Loucy (cell line): ENCODE data around the gene RNF126.

Experiments
- H2AFZ ChIP-seq: fragments of 200-600 bp; sonication (generic); 2 replicates; pipeline ENCODE4 v1.6.0; 2016; ENCODE audit warnings: antibody characterized with exemption, mild to moderate bottlenecking, low read length, moderate library complexity
- H3F3A ChIP-seq: fragments of 200-600 bp; 2 replicates; pipeline ENCODE4 v1.6.0; 2016; ENCODE audit warnings: antibody characterized with exemption, low read depth, mild to moderate bottlenecking
- H3K27me3 ChIP-seq: fragments of 200-600 bp; sonication (generic); 2 replicates; pipeline ENCODE4 v1.6.1; 2014; ENCODE audit warnings: low read length, mild to moderate bottlenecking; ENCODE audit not compliant: insufficient read depth, poor library complexity, severe bottlenecking
- H3K36me3 ChIP-seq: fragments of 200-600 bp; sonication (generic); 2 replicates; pipeline ENCODE4 v1.6.1; 2016; ENCODE audit warnings: low read length; ENCODE audit not compliant: insufficient read depth
- H3K4me1 ChIP-seq: fragments of 200-600 bp; sonication (generic); 2 replicates; pipeline ENCODE4 v1.5.1; 2014; ENCODE audit warnings: low read length, mild to moderate bottlenecking; ENCODE audit not compliant: insufficient read depth, poor library complexity, severe bottlenecking
- H3K4me2 ChIP-seq: fragments of 200-600 bp; sonication (generic); 2 replicates; pipeline ENCODE4 v1.6.0; 2014; ENCODE audit warnings: antibody characterized with exemption, low read length, low read depth, mild to moderate bottlenecking; ENCODE audit not compliant: poor library complexity, severe bottlenecking
- H3K4me3 ChIP-seq: fragments of 200-600 bp; sonication (generic); 2 replicates; pipeline ENCODE4 v1.5.1; 2014; ENCODE audit warnings: low read length, mild to moderate bottlenecking, mixed read lengths; ENCODE audit not compliant: poor library complexity, severe bottlenecking
- H3K79me2 ChIP-seq: fragments of 200-600 bp; sonication (generic); 2 replicates; pipeline ENCODE4 v1.6.1; 2014; ENCODE audit warnings: low read length; ENCODE audit not compliant: insufficient read depth
- H3K9ac ChIP-seq: fragments of 200-600 bp; sonication (generic); 2 replicates; pipeline ENCODE4 v1.6.0; 2014; ENCODE audit warnings: mild to moderate bottlenecking, low read depth, low read length, moderate library complexity; ENCODE audit not compliant: poor library complexity, severe bottlenecking
- H3K9me2 ChIP-seq: fragments of 200-600 bp; sonication (generic); replicated peaks from 2 replicates; pipeline ENCODE4 v1.6.1; 2016; ENCODE audit warnings: low read depth, low read length, mixed read lengths
- H3K9me3 ChIP-seq: fragments of 200-600 bp; sonication (generic); 2 replicates; pipeline ENCODE4 v1.6.1; 2014; ENCODE audit warnings: mild to moderate bottlenecking, antibody characterized with exemption, low read length, low read depth; ENCODE audit not compliant: insufficient read depth
- H4K20me1 ChIP-seq: fragments of 200-600 bp; sonication (generic); 2 replicates; pipeline ENCODE4 v1.6.0; 2014; ENCODE audit warnings: antibody characterized with exemption, low read length, mild to moderate bottlenecking; ENCODE audit not compliant: insufficient read depth, poor library complexity, severe bottlenecking
- CTCF ChIP-seq: fragments of 200-600 bp; sonication (generic); conservative IDR thresholded peaks from 2 replicates; pipeline ENCODE4 v1.5.1; 2014; ENCODE audit warnings: mild to moderate bottlenecking, antibody characterized with exemption, low read length
- EZH2phosphoT487 ChIP-seq: fragments of 200-600 bp; IDR thresholded peaks from 2 replicates; pipeline ENCODE4 v1.6.1; 2018; ENCODE audit warnings: antibody characterized with exemption, mild to moderate bottlenecking, moderate library complexity, borderline replicate concordance

RNF126 gene

GRCh38 chr19:655691-656090, 7.3 kb downstream of the RNF126 start:
- no peak for TF ChIP-seq EZH2phosphoT487
- no peak for TF ChIP-seq CTCF
- Histone ChIP-seq H3F3A (no peaks in the 10 kb centered on the region), H3K36me3 (peaks cover 38% of the 10 kb centered on the region; the same call in 1 of the 2 replicates), H3K9me2 (no peaks in the 10 kb centered on the region), H3K4me1 (peaks cover 6% of the 10 kb centered on the region), H3K27me3 (no peaks in the 10 kb centered on the region), H4K20me1 (peaks cover 86% of the 10 kb centered on the region), H2AFZ (no peak overlapping the region), H3K4me3 (no peak overlapping the region), H3K4me2 (no peak overlapping the region), H3K79me2 (peaks cover 90% of the 10 kb centered on the region), H3K9ac (no peak overlapping the region), H3K9me3 (no peaks in the 10 kb centered on the region)

- TF ChIP-seq CTCF (no peak), EZH2phosphoT487 (no peak)
- H3K4me1 ChIP-seq = no peaks in the 10 kb centered on the region
- no peaks in the 10 kb centered on the region for H3K27me3 ChIP-seq
- H3K4me2 ChIP-seq = no peak overlapping the region
- no peaks in the 10 kb centered on the region for H3K9me2 ChIP-seq
- H3K9me3 ChIP-seq = no peaks in the 10 kb centered on the region
- peaks cover 67% of the 10 kb centered on the region for H3K79me2 ChIP-seq
- no peak overlapping the region for H3K4me3 ChIP-seq
- no peaks in the 10 kb centered on the region for H3F3A ChIP-seq
- peaks cover 50% of the 10 kb centered on the region; the same call in 1 of the 2 replicates for H3K36me3 ChIP-seq
- H2AFZ ChIP-seq = no peak overlapping the region
- peaks cover 63% of the 10 kb centered on the region for H4K20me1 ChIP-seq
- no peak overlapping the region for H3K9ac ChIP-seq
These were observed 9.6 kb downstream of the RNF126 start for GRCh38 chr19:653425-653824.

- peaks cover 52% of the 10 kb centered on the region; the same call in 1 of the 2 replicates for H3K36me3 ChIP-seq
- no peaks in the 10 kb centered on the region for H3F3A ChIP-seq
- H3K27me3 ChIP-seq = no peaks in the 10 kb centered on the region
- H3K9ac ChIP-seq = no peak overlapping the region
- no peak overlapping the region for H3K4me3 ChIP-seq
- no peaks in the 10 kb centered on the region for H3K9me3 ChIP-seq
- TF ChIP-seq CTCF = no peak
- TF ChIP-seq EZH2phosphoT487 = no peak
- no peaks in the 10 kb centered on the region for H3K9me2 ChIP-seq
- H3K79me2 ChIP-seq = peaks cover 60% of the 10 kb centered on the region
- H3K4me1 ChIP-seq = no peaks in the 10 kb centered on the region
- H2AFZ ChIP-seq = no peak overlapping the region
- no peak overlapping the region for H3K4me2 ChIP-seq
- peaks cover 57% of the 10 kb centered on the region for H4K20me1 ChIP-seq
These were observed 10.3 kb downstream of the RNF126 start for GRCh38 chr19:652467-653389.
